EL (cell line): Measurements from ENCODE around the gene COL21A1.

Experiments used
- DNase-seq: peaks from one replicate; pipeline ENCODE4 v3.0.0-alpha.2; 2016

The COL21A1 gene

DNA sequence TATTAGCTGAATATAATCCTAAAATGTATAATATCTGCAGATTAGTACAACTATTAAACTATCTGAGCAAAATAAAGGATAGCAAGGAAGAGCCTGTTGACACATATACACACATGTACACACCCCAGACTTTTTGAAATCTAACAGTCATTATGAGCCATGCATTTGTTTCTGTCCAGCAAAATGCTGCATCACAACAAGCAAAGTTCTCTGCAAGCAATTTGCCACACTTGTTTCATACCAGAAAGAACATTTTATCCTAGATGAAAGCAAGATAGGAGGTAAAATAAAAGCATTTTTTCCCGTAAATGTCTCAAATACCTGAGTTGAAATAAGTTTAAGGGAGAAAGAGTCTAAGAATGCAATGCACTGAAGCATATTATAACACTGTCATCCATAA, 145.2 kb downstream of the COL21A1 start:
- DNase-seq, result no peak

DNA sequence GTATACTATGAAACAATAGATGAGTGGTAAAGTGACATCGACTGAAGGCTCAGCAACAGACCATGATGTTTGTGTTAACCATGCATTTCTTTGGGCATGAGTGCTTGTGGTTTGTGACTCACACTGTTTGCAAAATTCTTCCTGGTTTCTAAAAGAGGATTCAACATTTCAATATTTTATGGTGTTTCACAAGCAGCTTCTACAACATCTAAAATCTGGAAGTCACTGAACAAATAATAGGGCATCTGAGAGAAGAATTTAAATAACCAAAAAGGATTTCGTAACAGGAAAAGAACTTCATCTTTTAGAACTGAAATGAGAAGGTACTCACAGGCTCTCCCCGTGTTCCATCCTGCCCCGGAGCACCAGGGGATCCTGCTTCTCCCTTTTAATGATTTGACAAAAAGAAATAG, 146.2 kb downstream of the COL21A1 start:
- DNase-seq, result peak; percentile 86

DNA sequence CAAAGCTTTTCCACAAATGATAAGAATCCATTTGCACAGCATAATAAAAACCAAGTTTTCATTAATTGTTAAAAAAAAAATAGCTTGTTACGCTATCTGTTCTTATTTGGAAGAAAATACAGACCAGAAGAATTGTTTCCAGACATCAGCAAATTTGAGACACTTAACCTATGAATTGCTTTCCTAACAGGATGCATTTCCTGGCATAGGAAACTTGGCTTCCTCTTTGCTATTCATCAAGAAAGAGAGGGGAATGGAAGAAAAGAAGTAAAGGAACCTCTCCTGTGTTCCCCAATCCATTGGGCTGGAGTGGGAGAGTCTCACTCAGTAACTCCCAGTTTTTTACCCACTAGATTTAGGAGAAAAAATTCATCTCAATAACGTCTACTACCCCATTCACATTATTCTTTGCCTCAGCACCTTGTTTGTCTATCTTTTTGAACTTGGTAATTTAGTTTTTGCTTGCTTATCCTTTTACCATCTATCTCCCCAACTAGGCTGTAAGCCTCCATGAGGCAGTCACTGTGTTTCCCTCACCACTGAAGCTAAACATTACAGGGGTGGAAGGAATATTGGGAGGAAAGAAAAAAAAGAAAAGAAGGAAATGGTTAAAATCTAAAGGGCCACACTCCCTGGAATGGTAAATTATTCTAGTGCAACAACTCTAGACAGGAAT, 150.3 kb downstream of the COL21A1 start:
- no peak for DNase-seq

DNA sequence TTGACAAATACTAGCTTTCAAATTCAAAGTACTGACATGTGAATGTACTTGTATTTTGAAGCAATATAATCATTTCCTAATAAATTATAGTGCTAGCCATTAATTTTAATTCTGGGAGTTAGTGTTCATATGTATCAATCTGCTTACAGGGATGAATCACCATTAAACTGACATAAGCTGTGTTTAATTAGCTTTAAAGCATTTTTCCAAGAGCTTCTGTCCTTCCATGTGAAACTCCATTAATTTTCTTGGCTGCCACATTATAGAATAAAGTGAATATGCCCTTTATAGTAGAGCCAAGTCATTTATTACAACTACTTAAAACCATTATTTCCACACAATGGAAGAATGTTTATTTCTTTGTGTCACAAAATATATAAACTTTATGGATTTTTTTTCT, 150.8 kb downstream of the COL21A1 start:
- DNase-seq, result no peak

DNA sequence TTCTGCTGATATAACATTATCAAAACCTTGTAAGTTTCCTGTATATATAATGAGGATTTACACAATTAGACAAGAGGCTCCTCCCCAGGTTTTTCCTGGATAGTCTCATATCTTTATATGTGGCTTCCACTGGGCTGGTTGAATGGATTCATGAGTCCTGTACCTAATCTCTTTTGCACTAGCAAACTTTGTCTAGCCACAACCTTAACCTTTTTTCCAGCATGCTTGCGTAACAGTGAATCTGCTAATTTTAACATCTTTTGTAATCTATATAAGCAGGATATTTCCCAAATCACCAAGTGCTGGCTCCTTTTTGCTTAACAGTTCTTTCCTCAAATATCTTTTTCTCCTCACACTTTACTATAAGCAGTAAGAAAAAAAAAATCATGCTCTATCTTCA, 153.6 kb downstream of the COL21A1 start:
- no peak for DNase-seq

DNA sequence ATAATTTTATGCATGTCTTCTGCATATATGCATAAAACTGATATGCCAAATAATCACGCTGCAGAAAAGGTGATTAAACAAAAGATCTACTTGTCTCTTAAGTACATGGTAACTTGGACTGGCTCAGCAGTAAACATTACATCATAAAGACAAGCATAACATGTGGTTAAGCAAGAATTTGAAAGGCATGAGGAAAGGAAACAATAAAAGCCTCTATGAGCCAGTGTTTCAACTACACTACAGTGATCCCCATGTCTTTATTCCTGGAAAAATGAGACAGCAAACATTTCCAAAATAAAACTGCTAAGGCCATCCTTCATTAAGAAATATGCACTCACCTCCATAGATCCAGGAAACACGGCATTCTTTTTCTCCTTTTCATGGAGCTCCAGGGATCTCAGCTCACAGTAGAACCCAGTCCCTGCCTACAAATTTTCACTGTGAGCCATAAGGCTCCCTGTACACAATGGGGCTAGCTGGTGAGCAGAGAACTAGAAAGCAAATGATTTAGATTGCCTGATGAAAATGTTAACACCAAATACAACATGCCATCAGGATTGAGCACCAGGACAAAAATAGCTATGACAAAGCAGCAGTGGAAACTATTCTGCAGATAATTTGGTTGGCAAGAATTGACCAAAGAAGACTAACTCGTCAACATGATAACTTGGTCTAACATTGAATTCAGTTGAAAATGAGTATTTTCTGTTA, 156.1 kb downstream of the COL21A1 start:
- peak; percentile 56 for DNase-seq

DNA sequence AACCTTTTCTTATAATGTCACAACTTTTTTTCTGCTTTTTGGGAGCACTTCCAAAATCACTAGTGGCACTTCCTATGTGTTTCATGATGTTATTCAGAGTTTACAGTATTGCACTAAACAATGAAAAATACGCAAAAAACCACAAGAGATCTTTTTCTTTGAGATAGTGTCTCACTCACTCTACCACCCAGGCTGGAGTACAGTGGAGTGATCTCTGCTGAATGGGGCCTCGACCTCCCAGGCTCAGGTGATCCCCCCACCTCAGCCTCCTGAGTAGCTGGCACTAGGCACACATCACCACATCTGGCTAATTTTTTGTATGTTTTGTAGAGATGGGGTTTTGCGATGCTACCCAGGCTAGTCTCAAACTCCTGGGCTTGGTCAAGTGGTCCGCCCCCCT, 158.7 kb downstream of the COL21A1 start:
- DNase-seq, result no peak

DNA sequence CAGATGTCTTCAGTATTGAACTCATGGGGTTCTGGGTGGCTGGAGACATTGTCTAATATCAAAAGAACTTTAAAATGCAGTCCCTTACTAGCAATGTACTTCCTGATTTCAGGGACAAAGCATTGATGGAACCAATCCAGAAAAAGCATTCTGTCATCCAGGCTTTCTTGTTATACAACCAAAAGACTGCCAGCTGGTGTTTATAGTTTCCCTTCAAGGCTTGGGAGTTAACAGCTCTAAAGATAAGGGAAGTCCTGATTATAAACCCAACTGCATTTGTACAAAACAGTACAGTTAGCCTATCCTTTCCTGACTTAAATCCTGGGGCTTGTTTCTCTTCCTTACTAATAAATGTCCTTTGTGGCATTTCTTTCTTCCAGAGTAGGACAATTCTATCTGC, 160.0 kb downstream of the COL21A1 start:
- DNase-seq, result no peak

DNA sequence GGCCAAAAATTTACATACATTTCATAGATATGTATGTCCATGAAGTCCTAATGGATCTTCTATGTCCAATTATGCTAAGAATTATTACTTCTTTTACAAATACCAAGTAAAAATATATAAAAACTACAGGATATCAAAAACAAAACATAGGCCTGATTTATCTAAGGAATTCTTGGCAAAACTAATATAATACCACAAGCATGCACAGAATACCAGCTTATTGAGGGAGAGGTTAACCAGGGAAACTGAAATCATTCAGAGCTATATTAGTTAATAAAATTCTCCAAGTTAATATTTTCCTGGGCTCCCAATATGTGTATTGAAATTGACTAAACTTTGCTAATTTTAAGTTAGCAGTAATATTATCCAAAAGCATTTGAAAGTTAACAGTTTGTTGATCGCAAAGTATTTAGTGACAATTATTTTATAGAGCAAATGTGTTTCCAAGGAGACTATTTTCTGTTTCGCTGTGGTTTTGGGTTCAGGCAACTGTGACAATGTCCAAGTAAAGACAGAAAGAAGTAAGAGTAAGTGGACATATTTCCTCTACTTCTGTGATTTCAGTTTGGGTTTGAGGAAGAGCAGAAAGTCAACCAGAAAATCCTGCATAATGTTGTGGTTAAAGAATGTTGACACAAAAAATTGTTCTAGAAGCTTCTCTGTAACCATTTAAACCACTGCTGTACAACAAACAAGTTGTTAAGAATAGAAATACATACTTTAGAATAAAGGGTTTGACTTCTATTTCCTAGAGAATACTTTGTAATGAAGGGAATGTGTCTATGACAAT, 167.4 kb downstream of the COL21A1 start:
- DNase-seq, result no peak

DNA sequence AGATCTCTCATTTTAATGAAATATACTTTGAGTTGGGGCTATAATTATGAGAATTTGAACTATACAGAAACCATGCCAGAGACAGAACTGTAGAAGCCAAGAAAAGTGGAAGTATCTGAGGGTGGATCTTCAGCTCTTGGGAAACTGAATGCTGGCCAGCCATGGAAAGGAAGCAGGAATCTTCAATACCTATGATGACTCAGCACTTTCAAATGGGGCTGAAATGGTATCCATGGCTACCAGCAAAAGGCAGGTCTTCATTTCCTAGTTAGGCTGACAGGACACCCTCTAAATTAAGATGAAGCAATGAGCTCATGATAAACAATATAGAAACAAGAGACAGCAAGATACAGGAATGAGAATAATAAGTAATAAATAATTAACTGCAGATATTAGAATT, 171.3 kb downstream of the COL21A1 start:
- no peak for DNase-seq

DNA sequence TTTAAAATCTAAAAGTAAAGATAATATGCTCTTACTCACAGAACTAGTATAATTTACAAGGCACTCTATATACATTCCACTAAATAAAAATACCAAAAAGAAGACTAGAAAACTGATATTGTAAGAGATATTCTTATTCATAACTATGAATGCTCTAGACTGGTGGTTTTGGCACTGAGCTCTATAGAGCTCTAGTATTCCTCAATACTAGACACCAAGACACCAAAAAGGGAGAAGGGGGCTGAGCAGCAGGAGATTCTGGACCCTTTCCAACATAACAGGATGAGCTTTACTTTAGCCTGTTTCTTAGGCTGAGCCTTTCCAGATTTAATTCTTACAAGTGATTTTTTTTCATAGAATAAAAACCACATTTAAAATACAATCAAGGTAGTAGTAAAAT, 173.6 kb downstream of the COL21A1 start:
- no peak for DNase-seq

DNA sequence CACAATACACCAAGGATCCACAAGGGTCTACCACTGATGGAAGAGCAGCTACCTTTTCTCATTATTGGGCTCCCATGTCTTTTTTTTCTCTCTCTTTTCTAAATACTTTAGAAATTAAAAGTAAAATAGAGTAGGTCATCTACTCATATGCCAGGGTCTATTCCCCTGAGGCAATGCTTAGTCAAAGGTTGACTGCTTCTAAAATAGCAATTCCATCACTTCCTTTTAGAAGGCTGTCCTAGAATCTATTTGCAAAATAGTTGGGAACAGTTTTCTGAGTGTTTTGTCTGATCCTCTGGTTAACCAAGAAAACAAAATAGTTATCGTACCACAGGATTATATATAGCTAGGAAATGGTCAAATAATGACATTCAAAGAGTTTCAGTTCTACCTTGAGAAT, 174.1 kb downstream of the COL21A1 start:
- DNase-seq, result no peak

DNA sequence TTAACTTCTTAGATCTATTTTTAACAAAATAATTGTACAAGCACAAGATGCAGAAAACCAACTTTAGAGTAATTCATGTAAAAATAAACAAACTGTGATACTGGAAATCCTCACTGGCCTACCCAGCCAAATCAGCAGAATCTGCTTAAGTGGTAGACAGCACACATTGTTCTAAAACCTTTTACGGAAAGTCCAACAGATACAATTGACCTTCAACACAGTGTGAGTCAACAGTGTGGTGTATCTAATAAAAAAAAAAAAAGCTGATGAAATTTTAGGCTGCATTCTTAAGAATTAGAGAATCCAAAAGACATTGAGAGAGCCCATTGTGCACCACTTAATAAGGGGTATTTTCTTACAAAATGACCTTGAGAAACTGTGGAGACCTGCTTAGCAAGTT, 174.5 kb downstream of the COL21A1 start:
- DNase-seq, result peak; percentile 7

DNA sequence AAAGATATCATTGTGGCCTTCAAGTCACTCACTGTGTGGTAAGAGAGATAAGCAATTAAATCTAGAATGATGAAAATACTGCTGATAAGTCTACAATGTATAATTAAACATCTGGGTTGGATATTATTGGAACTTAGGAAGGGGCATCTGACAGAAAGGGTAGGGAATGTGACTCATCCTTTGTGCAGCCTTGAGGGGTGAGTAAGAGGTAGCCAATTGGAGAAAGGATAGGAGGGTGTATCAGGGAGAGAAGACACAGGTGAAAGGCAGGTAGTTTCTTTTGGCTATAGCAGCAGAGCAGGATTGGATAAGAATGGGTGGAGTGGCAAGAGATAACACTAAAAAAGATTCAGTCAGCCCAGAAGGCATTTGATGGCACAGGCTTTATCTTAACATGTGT, 182.0 kb downstream of the COL21A1 start:
- DNase-seq, result no peak

DNA sequence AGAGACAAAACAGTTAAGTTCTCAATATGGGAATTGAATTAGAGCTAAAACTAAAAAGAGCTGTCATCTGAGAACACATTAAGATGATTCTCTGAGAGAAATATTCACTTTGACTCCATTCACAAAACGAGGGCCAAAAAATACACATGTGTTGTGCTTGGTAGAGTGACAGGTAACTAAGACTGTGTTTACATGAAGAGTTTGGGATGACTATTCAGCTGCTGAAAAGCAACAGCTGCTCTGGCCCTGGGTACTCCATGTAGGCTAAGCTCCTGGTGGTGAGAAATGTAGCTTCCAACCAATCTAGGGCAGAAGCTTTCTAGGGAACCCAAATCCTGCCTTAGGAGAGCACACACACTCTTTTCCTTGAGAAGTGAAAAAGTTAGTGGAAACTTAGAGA, 184.5 kb downstream of the COL21A1 start:
- DNase-seq, result no peak

DNA sequence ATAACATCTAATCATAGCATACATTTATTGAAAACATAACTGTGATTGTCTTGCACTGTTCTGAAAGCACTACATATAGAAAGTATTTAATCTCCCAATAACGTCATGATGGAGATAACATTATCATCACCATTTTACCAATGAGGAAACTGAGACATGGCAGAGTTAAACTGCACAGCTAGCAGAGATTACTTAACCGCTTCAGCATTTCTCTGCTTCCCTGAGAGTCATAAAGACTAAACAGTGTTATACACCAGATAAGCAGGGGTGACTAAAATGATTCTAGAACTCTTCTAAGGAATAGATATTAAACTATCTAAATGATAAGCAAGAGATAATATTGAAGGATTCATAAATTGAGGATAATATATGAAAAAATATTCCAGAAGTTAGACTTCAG, 188.7 kb downstream of the COL21A1 start:
- DNase-seq, result no peak

DNA sequence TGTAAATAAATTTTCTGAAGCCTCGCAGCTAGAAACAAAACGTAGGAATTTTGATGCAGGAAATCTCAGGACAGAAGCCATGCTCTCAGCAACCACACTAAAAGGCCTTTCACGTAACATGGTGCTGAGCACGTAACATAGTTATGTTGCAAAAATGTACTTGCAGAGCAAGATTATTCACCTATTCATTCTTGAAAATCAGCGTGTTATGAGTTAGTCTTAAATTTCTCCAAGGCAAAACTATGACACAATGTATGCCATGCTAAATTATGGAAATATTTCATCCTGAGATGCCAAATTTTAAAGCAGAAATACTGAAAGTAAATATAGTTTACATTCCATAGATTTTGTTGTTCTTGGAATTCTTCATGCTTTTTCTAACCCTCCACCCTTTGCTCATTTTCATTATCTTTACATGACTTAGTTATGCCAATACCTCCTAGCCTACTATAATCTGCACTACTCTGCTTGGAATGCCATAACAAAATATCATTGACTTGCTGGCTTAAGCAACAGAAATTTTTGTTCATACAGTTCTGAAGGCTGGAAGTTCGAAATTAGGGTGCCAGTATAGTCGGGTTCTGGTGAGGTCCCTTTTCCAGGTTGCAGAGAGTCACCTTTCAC, 192.2 kb downstream of the COL21A1 start:
- no peak for DNase-seq

DNA sequence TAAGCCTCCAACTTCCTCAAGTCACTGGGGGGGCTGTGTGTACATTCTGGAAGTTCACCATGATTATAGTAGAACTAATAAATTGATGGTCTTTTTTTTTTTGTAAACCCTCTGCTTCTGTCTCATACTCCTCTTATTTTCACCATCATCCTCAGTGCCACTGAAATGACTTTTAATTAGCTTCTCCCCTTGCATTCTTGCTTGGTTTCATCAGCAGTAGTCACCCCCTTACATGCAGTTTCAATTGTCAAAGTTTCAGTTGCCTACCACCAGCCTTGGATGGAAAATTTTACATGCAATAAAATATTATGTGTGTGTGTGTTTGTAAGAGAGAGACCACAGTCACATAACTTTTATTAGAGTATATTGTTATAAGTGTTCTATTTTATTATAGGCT, 196.2 kb downstream of the COL21A1 start:
- DNase-seq, result no peak

DNA sequence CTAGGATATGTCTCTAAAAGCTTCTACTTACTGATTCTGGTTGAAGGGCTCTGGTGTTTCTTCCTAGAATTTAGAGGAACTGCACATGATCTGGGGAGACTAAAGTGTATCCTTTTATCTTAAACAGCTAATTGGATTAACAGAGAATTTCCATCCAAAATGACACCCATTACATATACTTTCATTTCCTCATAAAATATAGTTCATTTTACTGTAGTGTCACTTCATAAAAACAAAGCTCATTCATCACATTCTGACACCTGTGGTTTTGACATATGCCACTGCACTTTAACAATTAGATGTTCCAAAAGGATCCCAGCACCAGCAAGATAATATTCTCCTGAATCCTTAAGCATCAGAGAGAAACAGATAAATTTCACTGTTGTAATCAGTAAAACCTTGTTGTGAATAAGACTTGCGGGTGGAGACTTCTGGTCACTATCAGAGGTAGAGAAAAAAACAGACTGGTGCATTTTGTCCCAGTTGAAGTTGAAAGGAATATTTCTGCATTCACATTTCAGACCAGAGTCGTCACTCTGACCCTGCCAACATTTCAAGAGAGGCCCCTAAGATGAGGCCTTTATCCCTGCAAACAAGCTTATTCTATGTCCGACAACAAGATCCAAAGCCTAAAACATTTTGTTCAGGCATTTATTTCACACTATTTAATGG, 196.7 kb downstream of the COL21A1 start:
- DNase-seq, result no peak

DNA sequence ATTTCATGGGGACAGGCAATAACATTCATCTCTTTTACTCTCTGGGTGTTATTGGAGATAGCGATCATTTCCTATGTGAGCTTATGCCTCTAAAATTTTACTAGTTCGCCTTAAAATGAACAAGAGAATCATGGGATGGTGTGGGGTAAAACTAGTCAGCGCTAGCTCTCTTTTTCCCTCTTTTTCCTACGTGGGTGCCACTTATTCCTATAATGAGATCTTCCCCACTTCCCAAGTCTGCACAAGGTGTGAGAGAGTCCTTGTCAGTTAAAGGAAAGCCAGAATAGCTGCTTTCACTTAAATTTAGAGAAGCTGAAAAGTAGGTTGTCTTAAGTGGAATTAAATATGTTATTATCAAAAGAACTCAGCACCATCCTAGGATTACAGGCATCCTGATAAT, 198.8 kb downstream of the COL21A1 start:
- no peak for DNase-seq

DNA sequence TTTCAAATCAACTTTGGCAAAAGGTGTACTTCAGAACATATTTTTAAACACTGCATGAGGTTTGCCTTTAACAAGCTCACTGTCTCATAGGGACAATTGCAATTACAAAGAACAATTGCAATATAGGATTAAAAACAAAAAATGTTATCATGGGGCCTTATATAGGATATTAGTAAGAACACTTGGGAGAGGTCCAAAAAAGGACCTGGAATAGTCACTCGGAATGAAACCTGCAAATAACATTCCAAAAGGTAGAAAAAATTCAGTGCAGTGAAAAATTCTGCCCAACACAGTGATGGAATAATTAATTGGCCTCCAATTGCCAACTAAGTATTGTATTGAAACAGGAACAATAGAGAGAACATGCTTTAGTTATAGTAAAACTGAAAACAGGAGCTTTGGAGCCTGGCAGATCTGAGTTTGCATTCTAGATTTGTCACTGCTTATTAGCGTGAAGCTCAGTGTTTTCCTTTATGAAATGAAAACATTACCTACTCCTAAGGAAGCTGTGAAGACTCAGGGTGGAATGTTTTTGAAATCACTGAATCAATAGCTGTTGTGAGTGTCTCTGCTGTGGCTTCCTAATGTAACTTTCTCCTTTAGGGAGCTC, 199.3 kb downstream of the COL21A1 start:
- no peak for DNase-seq

DNA sequence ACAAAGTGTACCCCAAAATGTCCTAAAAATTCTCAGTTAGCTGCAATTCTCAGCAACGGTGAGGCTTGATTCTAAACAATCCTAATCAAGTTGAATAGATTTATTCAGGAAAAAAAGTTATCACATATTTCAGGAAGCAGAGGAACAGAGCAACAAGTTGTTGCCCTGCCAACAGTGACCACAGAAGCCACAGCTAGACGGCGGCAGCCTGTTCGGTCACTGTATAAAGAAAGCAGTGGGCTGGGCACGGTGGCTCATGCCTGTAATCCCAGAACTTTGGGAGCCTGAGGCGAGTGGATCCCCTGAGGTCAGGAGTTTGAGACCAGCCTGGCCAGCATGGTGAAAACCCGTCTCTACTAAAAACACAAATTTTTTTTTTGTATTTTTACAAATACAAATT, 200.8 kb downstream of the COL21A1 start:
- peak; percentile 6 for DNase-seq

DNA sequence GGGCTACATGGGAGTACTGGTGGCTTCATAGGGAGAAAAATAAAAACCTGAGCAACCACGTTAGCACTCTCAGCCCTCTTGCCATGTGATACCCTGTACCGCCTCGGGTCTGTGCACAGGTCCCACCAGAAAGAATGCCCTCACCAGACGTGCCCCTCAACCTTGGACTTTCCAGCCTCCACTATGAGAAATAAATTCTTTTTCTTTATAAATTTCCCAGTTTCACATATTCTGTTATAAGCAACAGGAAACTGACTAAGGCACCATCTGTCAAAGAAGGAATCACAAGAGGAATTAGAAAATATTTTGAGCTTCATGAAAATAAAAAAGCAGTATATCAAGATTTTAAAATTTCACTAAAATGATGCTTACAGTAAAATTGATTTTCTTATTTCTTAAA, 203.6 kb downstream of the COL21A1 start:
- no peak for DNase-seq
